ENCODE measurements around the gene CACNB1.

CACNB1 gene

DNA sequence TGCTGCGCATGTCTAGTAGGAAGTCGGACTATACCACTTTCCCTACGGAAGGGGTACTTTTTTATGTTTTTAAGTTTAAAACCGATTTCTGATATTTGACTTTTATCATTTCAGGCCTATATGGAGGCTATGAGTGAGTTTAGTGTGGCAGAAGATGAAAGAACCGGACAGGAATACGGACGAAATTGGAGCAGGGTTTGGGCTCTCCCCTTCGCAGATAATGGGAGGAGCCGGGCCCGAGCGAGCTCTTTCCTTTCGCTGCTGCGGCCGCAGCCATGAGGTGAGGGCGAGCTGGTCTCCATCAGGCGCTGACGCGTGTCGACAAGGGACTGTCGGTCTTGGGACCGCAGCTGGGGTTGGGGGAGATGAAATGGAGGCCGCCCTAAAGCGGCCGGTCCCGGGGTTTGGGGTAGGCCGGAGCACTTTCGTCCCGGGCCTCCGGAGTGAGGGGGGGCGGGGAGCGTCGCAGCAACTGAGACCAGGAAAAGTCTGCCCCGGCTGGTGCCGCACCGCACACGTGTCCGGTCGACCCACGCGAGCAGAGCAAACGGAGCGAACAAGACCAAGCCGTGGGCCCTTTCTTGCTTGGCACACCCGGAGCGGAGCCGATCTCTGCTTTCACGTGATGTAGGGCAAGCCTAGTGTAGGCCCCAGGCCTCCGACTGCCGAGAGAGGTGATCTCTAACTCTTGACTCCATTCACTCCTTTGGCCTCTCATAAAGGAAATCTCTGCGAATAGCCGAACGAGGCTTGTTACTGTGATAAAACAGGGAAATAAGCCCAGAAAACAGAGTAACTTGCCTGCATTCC is 2.8 kb upstream of the CACNB1 start, which contains the start of gene RPL19:
Gene RPL19 (plus strand): TSS at position 214 of the 810 bp plus-strand sequence. CDS start 62 bp downstream, at position 276.
- peak; percentile 75 for DNase-seq

- DNase-seq: peak; percentile 83 to 88
Observed at GRCh38 chr17:39199820-39200069, 2.3 kb upstream of the CACNB1 start.

DNA sequence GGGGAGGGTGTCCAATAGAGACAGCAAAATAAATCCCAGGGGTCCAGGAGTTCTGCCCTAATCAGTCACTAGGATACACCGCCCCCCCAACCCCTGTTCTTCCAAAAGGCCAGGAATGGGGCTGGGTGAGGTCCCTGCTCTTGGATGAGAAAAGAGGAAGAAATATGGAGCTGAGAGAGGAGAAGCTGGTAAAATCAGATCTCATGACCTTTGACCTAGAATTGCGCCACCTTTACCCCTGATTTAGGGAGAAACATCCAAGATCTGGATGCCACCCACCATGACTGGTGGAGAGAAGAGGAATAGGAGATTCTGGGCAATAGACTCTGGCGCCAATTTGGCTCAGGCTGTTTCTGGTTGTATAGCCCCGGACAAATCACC is 707 bp upstream of the CACNB1 start:
- DNase-seq: no peak

GRCh38 chr17:39196808-39197291 is 619 bp downstream of the CACNB1 start:
- DNase-seq: no peak

DNA sequence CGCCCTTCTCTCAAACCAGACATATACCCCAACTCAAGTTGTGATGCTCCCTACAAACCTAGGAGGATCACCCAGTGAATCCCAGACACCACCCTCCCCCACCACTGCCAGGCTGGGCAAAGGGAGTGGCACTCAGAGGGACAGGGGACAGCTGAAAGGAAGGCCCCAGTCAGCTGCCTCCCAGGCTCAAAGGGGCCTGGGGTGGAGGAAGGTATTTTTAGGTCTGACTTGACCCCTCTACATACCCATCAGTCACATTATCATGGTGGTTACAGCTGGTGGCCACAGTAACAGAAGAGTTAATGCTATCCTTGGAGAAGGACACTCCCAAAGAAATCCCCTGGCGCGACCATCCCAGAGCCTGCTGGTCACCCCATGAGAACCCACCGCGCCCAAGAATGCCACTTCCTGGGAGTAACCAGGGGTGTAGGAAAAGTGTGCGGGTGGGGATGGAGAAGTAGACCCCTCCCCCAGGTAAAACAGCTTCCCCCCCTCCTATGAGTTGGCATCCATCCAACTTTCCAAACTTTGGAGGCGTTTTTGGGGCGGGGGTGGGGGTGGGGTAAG is 1.1 kb downstream of the CACNB1 start:
- no peak for DNase-seq

GRCh38 chr17:39195568-39196160 is 1.8 kb downstream of the CACNB1 start:
- DNase-seq: no peak

GRCh38 chr17:39194985-39195524 is 2.4 kb downstream of the CACNB1 start:
- DNase-seq: no peak

- DNase-seq: no peak
Observed at GRCh38 chr17:39194089-39194984, 3.1 kb downstream of the CACNB1 start.

DNA sequence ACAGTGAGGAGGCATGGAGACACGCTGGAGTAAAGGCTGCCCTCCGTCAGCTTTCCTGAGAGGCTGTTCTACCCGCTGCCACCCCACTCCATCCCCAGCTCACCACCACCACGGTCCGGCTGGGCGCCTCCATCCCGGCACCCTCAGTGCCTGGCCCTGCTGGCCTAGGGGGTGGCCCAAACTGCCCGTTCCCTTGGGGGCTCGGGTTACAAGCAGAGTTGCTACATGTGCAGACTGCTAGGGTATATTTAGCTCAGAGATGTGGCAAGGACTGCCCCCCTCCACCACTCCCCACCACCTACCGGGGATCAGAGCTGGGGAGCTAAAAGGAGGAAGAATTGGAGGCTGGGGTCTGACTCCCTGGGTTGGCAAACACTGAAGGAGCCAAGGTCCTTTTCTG is 4.1 kb downstream of the CACNB1 start:
- no peak for DNase-seq

GRCh38 chr17:39192901-39193300 is 4.6 kb downstream of the CACNB1 start:
- no peak for DNase-seq

DNA sequence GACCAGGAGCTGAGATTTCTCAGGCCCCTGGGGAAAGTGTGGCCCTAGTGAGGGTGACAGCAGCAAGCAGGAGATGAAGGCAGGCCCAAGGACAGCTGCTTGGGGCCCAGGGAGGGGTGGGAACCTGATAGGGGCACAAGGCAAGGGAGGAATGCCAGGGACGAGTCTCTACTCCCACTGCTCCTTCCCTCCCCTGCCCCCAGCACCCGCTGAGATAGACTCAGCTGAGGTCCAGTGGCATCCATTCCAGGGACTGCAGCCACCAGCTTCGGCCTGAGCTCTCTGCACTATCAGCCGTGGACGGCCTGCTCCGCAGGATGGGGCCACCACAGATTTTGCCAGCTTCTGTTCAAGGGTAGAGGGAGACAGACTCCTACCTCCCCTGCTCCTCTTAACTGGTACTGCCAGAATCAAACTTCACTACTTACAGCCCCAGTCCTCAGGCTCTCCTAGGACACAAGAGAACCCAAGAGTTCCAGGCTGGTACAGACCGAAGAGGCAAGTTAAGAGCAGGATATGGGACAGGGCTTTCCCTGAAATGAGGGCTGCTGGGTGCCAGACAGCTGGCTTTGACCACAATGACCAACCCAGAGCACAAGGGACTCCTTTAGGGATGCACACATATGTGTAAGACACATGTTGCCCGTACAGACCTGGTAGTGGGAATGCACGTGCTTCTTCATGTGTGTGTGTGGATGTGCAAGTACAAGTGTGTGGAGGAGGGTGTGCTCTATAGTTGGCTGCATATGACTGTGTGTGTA is 5.5 kb downstream of the CACNB1 start:
- no peak for DNase-seq

- no peak for DNase-seq
Observed at GRCh38 chr17:39187152-39187830, 10.2 kb downstream of the CACNB1 start.

DNA sequence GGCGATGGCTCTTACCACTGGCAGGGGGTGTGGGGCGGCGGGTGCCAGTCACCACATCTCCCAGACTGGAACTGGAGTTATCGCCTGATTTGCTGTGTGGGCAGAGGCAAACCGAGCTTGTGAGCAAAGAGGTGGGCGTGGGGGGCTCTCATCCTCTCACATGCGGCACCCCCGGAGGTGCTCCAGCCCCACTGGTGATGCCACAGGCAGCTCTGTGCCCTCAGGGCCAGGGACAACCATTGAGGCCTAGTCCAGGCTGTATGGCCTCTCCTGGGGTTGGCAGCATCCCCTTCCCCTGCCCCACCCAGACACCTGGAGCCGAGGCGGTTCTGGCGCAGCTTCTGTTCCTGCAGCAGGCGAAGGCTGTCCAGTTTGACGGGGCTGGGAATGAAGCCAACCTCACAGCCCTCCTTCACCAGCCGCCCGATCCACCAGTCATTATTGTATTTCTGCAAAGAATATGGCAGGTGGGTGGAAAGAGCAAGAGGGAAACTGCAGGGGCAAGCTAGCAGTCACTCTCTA is 10.9 kb downstream of the CACNB1 start:
- no peak for DNase-seq

DNA sequence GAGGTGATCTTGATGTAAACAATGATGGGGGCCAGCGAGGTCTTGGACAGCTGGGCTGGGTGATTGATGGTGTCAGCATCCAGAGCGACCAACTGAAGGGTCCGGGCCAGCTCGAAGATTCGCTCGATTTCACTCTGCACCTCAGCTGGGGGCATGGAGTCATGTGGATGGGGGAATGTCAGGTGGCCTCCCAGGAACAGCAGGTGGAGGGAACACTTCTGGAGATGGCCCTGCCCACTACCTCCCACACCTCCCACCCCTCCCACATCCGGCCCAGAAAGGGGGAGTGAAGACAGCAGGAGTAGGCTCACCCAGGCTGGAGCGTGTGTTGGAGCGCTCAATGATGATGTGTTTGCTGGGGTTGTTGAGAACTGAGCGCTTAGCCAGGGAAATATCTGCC is 13.7 kb downstream of the CACNB1 start:
- DNase-seq: no peak

- no peak for DNase-seq
Observed at GRCh38 chr17:39183045-39183444, 14.4 kb downstream of the CACNB1 start.

DNA sequence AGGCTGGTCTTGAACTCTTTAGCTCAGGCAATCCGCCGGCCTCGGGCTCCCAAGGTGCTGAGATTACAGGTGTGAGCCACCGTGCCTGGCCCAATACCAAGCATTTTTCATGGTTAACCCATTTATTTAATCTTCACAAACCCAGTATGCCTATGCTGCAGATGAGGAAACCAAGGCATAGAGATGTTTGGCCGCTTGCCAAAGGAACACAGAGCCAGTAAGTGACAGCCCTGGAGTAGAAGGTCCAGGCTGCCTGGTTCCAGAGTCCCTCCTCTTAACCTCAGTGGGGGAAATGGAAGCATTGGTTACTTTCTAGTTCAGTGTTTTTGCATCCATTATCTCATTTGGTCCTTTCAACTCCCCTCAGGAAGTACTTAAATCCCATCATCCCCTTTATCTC is 16.2 kb downstream of the CACNB1 start:
- no peak for DNase-seq

GRCh38 chr17:39178536-39178935 is 18.9 kb downstream of the CACNB1 start:
- no peak for DNase-seq

DNA sequence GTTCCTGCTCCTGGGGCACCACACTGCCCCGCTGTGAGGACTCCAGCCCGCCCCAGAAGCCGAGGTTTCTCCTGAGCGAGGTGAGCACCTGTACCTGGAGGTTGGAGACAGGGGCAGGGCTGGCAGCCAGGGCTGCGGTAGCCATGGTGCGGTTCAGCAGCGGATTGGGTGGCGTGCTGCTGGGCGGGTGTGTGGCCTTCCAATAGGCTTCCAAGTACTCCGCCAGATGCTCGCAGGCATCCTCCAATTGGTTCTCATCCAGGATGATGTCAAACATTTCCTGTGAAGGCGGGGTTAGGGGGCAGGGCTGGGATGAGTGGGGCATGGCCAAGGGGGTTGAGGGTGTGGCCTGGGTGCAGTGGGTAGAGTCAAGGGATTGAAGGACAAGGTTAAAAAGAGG is 20.2 kb downstream of the CACNB1 start:
- no peak for DNase-seq

GRCh38 chr17:39175695-39176093 is 21.8 kb downstream of the CACNB1 start:
- DNase-seq: no peak

- peak; percentile 74 to 77 for DNase-seq
Observed at GRCh38 chr17:39174920-39175694, 22.4 kb downstream of the CACNB1 start.
